Activated T-cell treated with anti-CD3 and anti-CD28 coated beads for 48 hours (primary cell): ENCODE measurements around the gene MTRFR.
"Not testable (repeated sequence)": the region's sequence is repeated elsewhere in the genome, so short reads cannot be mapped to it uniquely, and the experiment has no call there.

Source experiments
- DNase-seq: peaks from one replicate; pipeline ENCODE4 v3.0.0-alpha.2; 2020; ENCODE audit warnings: low read depth

MTRFR gene

GRCh38 chr12:123232807-123233504 lies at the start of gene MTRFR, which contains the start of gene MPHOSPH9:
MTRFR (plus strand) TSS chr12:123233436; CDS start chr12:123253675, 20,239 bp downstream.
MPHOSPH9 (minus strand) TSS chr12:123233141; CDS start chr12:123230364, 2,777 bp downstream.
- peak; percentile 96 for DNase-seq

GRCh38 chr12:123187637-123188036 lies 45.6 kb upstream of the MTRFR start:
- DNase-seq = no peak

GRCh38 chr12:123199936-123200335 lies 33.3 kb upstream of the MTRFR start:
- no peak for DNase-seq

GRCh38 chr12:123200414-123200813 lies 32.8 kb upstream of the MTRFR start:
- no peak for DNase-seq

- DNase-seq = not testable (repeated sequence)
These were observed 26.4 kb upstream of the MTRFR start for GRCh38 chr12:123206794-123207193.

- not testable (repeated sequence) for DNase-seq
These were observed 25.4 kb upstream of the MTRFR start for GRCh38 chr12:123207815-123208214.

- DNase-seq = peak; percentile 47
These were observed 10.0 kb upstream of the MTRFR start for GRCh38 chr12:123223241-123223668.

- no peak for DNase-seq
These were observed 7.8 kb upstream of the MTRFR start for GRCh38 chr12:123225443-123225842.

GRCh38 chr12:123227581-123228258 lies 5.5 kb upstream of the MTRFR start:
- no peak for DNase-seq

GRCh38 chr12:123229051-123229450 lies 4.2 kb upstream of the MTRFR start:
- no peak for DNase-seq

GRCh38 chr12:123231931-123232330 lies 1.3 kb upstream of the MTRFR start:
- no peak for DNase-seq

GRCh38 chr12:123232472-123232806 lies 797 bp upstream of the MTRFR start:
- DNase-seq = no peak

- DNase-seq = no peak
These were observed 471 bp downstream of the MTRFR start for GRCh38 chr12:123233505-123234308.

- DNase-seq = peak; percentile 46
These were observed 4.6 kb downstream of the MTRFR start for GRCh38 chr12:123237646-123238329.

GRCh38 chr12:123238330-123238682 lies 5.1 kb downstream of the MTRFR start:
- no peak for DNase-seq

- no peak for DNase-seq
These were observed 5.7 kb downstream of the MTRFR start for GRCh38 chr12:123238961-123239360.

- no peak for DNase-seq
These were observed 9.1 kb downstream of the MTRFR start for GRCh38 chr12:123242116-123242904.

GRCh38 chr12:123243671-123244262 lies 10.5 kb downstream of the MTRFR start:
- no peak for DNase-seq

- DNase-seq = no peak
These were observed 12.4 kb downstream of the MTRFR start for GRCh38 chr12:123245678-123246077.

- DNase-seq = not testable (repeated sequence)
These were observed 14.9 kb downstream of the MTRFR start for GRCh38 chr12:123248129-123248528.
